GM18867 (cell line): ENCODE data around the gene TMC3.

Experiments used
- ATAC-seq: cut with Tn5 transposase; IDR thresholded peaks from one replicate; pipeline ENCODE4 v1.9.1; 2021; ENCODE audit warnings: mild to moderate bottlenecking, moderate library complexity; ENCODE audit not compliant: unreplicated experiment

TMC3 gene

DNA sequence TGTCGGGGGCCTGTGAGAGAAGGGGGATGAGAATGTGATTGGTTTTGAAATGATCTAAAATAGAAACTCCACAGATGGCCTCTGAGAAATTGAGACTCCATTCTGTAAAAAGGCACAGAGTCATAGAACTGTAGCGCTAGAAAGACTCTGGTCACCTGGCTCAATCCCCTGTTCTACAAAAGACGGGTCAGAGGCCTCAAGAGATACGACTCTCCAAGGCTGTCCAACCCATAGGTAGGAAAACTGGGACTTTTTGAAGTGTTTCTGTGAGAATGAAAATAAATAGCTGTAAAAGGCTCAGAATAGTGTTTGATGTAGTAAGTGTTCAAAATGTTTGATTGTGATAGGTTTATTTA, 11.7 kb upstream of the TMC3 start:
- ATAC-seq: no peak

DNA sequence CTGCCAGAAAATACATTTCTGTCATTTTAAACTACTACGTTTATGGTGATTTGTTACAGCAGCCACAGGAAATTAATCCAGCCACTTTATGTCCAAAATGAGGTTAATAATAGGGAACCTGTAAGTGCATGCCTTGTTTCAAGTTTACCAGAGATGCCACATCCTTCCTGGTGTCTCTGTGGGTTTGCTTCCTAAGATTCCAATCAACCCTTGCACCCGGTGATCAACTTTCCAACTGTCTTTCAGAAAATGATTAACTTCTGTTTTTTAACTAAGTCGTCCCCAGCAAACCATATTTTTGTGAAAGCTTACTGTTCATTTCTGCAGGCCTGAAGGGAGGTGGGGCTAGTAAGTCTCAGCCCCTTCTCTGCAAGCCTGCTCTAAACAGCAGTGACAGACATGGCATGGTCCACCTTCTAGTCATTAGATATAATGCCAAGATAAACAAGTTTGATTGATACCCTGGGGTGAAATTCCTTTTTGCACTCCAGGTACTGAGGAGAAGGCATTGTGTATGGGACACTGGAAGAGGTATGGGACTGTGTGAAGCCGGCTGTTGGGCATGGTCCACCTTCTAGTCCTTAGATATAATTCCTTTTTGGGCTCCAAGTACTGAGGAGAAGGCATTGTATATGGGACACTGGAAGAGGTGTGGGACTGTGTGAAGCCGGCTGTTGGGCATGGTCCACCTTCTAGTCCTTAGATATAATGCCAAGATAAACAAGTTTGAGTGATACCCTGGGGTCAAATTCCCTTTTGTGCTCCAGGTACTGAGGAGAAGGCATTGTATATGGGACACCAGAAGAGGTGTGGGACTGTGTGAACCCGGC, 11.1 kb upstream of the TMC3 start:
- no peak for ATAC-seq

- ATAC-seq: no peak
Measured at GRCh38 chr15:81381720-81382119, 7.7 kb upstream of the TMC3 start.

DNA sequence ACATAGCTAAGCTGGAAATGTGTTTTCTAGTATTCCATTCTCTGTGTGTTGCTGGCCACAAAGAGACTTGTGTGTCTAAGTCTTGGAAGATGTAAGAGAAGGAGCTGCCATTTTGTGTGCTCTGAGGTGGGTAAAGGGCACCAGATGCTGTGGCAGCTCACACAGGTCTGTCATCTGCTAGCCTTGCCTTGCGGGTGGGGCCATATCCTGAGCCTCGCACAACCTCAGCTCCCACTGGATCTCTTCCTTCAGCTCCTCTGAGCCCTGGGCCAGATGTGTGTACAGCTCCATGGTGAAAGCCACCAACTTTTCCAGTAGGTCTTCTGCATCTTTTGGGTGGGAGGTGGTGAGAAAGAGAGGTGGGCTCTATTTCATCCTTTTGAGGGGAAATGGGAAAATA, 6.7 kb upstream of the TMC3 start:
- no peak for ATAC-seq

GRCh38 chr15:81380203-81380602, 6.2 kb upstream of the TMC3 start:
- ATAC-seq: no peak

GRCh38 chr15:81379269-81379668, 5.3 kb upstream of the TMC3 start:
- no peak for ATAC-seq

GRCh38 chr15:81378443-81378842, 4.4 kb upstream of the TMC3 start:
- ATAC-seq: no peak

DNA sequence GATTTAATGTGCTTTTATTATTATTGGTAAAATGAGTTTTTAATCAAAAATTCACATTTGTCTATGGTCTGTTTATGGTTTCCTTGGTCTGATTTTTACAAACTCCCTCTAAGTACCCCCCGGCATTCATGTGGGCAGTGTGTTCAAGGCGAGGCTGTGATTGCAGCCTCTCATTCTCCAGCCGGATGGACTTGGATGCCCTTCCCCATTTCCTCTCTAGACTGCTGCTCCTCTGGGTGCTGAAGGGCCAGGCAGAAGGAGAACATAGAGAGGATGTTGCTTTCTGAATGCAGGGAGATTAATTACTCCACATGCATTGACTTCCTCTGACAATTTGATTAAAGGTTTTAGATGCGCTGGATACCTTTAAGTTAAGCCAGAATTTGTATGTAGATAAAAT, 3.9 kb upstream of the TMC3 start:
- no peak for ATAC-seq

DNA sequence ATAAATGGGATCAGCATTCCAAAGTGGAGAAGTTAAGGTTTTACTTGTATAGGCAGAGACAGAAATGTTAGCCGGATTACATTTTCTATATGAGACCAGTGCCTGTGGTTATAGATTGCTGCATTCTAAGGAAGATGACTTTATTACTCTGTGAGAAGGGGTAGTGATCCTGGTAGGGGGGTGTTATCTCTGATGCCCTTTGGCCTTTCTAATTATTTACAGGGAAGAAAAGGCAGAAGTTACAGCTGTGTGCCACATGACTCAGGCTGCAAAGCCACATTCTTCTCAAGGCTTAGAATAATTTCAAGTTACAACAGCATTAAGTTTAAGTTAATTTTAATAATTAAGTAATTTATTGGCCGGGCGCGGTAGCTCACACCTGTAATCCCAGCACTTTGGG, 2.2 kb upstream of the TMC3 start:
- no peak for ATAC-seq

DNA sequence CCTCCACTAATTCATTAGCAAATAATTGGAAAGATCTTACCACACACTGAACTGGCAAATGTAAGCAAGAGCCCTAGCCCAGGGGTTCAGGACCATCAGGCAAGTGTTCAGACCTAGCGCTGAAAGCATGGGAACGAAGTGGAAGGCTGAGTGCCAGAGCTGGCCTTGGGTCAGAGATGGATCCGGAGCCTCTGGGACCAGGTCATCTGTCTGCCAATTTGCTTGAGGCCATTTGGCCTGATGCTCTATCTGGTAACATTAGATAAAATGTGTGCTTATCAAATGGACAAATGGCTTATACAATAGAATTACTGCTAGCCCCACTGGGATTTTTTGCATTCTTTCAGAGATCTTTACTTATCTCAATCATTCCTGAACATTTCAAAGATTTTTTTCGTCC, 1.4 kb upstream of the TMC3 start:
- no peak for ATAC-seq

DNA sequence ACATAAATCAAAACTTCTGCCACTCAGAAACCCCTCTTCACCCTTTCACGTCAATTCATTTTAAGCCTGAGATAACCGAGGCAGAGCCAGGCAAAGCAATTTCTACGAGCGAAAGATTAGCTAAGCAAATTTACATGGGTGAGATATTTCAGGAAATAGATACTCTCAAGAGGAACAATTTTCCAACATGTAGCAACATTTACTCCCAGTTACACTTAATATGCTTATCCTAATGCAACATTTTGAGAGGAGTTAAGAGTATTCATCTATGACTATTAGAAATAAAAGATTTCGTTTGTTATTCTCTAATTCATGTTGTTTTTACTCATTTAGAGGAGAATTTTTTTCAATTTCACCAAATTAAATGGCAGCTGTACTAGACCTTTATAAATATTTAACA, 837 bp downstream of the TMC3 start:
- ATAC-seq: no peak

- no peak for ATAC-seq
Measured at GRCh38 chr15:81372575-81372974, 1.4 kb downstream of the TMC3 start.

GRCh38 chr15:81363718-81364500, 10.1 kb downstream of the TMC3 start:
- no peak for ATAC-seq

DNA sequence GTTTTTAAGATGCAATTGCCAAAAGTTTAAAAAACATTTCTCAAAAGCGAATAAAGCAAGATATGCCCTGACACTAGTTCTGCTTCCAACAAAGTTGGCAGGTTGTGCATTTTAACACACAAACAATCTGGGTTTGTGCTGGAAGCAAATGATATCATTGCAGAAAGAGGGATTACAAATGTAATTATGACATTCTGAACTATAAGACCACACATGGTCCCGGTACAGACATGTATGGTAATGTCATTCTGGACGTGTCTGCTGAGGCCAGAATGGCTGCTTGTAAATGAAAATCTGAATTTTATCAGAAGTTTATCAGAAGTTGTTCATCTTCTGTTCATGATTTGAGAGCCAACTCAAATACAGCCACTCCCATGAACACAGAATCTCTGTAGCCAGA, 10.7 kb downstream of the TMC3 start:
- no peak for ATAC-seq

- no peak for ATAC-seq
Measured at GRCh38 chr15:81362790-81363189, 11.2 kb downstream of the TMC3 start.

DNA sequence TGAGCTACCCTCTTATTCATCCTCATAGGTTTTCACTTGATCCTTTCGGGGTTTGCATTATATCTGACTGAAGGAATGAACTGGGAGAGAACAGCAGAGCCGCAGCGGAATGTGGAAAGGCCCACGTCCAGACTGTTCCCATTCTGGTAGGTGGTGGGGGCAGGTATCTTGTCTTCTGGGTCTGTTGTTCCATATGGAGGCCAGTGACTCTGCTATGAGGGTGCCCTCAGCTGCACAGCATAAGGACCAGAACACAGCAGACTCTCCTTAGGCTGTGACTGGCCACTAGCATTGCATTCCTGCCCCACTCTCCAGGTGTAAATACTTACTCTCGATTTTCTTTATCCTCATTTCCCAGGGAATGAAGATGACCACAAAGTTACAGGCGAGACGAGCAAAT, 12.1 kb downstream of the TMC3 start:
- ATAC-seq: no peak

DNA sequence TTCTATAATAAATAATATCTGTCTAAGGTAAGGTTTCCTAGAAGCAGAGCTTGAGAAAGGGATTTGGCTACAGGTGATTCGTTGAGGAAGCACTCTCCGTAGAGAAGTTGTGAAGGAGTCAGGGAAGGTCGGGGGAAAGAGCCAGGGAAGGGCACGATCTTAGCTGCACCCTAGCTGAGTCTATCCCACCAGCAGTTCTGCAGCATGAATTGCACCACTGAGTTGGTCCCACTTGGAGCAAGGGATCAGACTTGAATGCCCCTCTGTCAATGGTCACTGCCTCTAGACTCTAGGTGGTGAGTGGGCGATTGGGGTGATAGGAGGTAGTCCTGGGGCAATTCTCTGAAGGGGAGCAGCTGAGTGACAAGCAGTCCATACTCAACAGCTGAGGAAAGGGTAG, 13.5 kb downstream of the TMC3 start:
- no peak for ATAC-seq

DNA sequence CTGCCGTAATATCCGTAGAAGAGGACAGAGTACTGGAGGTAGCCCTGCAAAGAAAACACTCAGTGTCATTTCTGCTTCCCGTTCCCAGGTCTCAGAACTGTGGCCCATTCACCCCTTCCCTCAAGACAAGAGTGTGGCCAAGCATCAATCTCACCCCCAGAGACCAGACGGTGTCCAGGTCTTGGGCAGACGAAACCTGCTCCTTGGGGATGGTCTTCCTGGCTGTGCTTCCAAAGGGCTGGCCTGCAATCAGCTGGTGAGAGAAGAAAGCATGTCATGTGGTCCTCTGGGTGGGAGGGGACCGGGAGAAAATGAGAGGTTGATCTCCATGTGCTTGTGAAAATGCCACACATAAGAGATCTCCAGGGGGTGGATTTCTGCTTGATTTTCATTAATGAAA, 15.8 kb downstream of the TMC3 start:
- no peak for ATAC-seq

- no peak for ATAC-seq
Measured at GRCh38 chr15:81357180-81357686, 16.8 kb downstream of the TMC3 start.

GRCh38 chr15:81356252-81356651, 17.8 kb downstream of the TMC3 start:
- ATAC-seq: no peak

GRCh38 chr15:81351651-81352050, 22.4 kb downstream of the TMC3 start:
- ATAC-seq: no peak

GRCh38 chr15:81349271-81349670, 24.7 kb downstream of the TMC3 start:
- ATAC-seq: no peak
